GM18505 (cell line): ENCODE measurements around the gene ZNF860.
"Not testable (repeated sequence)": the region's sequence is repeated elsewhere in the genome, so short reads cannot be mapped to it uniquely, and the experiment has no call there.

ENCODE experiments used
- ATAC-seq: cut with Tn5 transposase; IDR thresholded peaks from one replicate; pipeline ENCODE4 v1.9.1; 2021; ENCODE audit not compliant: unreplicated experiment
- POLR2A ChIP-seq: IDR thresholded peaks from 4 replicates; pipeline ENCODE4 v1.6.1; 2011; ENCODE audit warnings: borderline replicate concordance; ENCODE audit not compliant: insufficient read depth, insufficient read length; ENCODE audit errors: extremely low read depth

ZNF860 gene

GRCh38 chr3:31968927-31969418, 12.6 kb upstream of the ZNF860 start:
- no peak for TF ChIP-seq POLR2A
- no peak for ATAC-seq

- ATAC-seq = no peak
- no peak for TF ChIP-seq POLR2A
Observed at GRCh38 chr3:31971607-31972006, 9.9 kb upstream of the ZNF860 start.

DNA sequence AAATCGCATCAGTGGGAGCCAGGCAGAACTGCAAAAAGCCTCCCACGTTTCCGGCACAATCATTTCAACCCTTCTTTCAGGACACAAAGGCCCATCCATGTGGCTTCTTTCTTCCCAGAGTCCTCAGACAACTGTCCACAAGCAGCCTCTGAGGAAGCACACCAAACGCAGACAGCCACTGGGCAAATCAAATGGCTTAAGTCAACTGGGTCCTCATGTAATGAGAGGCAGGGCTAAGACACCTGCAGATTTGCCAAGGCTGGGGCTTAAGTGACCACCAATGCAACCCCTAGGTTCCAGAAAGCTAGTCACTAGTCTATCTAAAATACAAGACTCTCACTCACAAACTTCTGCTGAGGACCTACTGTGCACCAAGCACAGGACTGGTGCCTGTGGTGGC, 8.5 kb upstream of the ZNF860 start:
- no peak for ATAC-seq
- no peak for TF ChIP-seq POLR2A

- ATAC-seq = no peak
- no peak for TF ChIP-seq POLR2A
Observed at GRCh38 chr3:31973837-31974236, 7.7 kb upstream of the ZNF860 start.

- no peak for TF ChIP-seq POLR2A
- ATAC-seq = no peak
Observed at GRCh38 chr3:31974471-31974870, 7.1 kb upstream of the ZNF860 start.

GRCh38 chr3:31974964-31975363, 6.6 kb upstream of the ZNF860 start:
- no peak for ATAC-seq
- TF ChIP-seq POLR2A = no peak

DNA sequence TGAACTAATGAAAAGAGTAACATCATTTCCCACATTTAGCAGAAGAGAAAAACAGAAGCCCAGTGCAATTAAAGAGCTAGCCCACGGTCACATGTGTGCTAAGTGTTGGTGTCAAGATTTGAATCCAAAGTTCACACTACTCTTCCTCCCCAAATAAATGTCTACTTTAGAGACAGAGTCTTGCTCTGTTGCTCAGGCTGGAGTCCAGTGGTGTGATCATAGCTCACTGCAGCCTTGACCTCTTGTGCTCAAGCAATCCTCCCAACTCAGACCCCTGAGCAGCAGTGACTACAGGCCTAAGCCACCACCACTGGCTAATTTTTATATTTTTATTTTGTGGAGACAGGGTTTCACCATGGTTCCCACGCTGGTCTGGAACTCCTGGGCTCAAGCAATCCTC, 5.2 kb upstream of the ZNF860 start:
- no peak for TF ChIP-seq POLR2A
- ATAC-seq = no peak

DNA sequence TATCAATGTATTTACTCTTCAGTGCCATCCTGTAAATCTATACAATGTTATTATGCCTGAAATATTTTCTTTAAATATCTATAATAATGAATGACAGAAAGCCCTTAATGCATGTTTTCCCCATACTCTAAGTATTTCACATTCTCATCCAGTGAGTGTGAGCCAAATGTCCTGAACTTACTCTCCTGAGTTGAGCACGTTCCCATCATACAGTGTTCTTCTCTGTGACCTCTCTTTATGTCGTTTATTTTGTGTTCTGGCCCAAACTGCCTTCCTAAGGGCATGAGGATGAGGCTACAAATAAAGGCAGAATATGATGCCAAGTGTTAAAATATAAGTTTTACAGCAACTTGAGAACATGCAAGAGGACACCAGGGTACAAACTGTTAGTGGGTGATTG, 3.8 kb upstream of the ZNF860 start:
- no peak for ATAC-seq
- TF ChIP-seq POLR2A = no peak

DNA sequence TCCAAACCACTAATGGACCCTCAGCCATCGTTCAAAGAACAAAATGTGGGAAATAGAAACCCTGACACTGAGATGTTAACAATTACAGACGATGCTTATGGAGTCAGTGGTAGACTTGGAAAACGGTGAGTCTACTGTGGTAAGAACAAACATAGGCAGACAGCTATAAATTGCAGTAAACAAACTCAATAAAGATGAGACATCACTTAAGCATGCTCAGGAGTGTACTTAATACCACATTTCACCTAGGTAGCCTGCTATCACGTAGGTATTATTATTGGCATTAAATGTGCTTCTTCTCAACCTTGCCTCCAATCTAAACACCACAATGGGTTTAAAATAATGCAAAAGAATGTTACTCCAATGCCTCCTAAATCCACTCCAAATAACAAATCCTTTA, 3.0 kb upstream of the ZNF860 start:
- ATAC-seq = no peak
- TF ChIP-seq POLR2A = no peak

DNA sequence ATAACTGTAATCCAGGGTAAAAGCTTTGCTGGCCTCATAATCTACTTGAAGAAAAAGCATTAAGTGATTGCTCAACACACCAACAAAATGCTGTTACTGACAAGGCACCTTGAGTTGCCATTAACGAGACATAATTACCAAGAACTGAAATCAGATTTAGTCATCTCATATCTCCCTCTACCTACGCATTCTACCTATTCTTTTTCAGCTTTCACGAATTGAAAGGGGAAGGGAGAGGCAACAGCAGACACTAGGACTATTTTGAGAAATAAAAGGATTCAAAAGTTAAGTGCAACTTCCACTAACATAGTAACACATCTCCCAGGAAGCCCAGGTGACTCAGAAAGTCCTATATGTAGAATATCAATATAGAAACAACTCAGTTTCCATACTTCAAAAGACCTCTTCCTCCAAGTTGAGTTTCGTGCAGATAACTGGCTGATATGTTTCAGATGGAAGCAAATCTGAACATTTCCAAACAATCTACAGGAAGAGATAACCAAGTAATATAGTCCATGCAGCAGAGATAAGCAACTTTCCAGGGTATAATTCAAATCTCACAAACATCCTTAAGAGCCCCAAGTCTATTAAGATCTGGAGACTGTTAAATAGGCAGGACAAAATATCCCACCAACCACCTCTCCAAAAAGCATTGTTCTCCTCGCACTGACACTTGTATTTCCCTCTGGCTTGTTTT, 2.4 kb upstream of the ZNF860 start:
- TF ChIP-seq POLR2A = no peak
- ATAC-seq = no peak

DNA sequence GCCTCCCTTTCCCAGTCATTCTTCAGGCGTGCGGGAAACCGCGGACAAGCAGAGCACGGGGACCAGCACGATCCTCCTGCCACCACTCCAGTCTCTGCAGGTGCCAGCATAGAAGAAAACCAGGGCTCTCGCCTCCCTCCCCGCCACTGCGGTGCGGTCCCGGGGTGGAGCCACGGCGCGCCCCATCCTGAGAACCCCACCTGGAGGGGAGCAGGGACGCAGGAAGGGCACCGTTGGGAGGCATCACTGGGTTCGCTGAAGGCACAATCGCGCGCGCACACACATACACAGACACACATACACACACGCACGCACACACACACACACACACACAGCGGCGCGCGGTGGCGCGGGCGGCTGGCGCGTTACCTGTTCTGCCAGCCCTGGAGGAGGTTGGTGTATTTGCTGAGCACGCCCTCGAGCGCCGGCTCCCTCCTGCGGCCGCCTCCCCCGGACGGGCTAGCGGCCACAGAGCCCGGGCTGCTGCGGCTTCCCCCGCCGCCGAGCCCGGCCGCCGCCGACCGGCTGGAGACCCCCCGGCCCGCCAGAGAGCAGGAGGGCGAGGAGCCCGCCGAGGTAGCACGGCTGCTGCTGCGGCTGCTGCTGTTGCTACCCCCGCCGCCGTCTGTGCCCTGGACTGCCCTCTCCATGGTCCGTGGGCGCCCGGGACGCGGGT, 882 bp upstream of the ZNF860 start:
- ATAC-seq = peak; percentile 52
- no peak for TF ChIP-seq POLR2A

DNA sequence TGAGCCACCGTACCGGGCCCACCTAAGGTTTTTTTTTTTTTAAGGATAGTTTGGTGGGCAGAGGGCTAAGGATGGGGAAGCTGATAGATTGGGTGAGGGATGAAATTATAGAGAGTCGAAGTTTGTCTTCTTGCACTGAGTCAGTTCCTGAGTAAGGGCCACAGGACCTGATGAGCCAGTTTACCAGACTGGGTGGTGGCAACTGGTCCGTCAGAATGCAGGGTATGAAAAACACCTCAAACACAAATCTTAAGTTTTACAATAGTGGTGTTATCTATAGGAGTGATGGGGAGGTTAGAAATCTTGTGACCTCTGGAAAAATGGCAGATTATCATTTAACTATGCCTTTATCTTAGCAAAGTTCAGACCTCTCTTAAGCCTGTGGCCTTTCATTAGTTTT, 2.8 kb downstream of the ZNF860 start:
- no peak for TF ChIP-seq POLR2A
- no peak for ATAC-seq

DNA sequence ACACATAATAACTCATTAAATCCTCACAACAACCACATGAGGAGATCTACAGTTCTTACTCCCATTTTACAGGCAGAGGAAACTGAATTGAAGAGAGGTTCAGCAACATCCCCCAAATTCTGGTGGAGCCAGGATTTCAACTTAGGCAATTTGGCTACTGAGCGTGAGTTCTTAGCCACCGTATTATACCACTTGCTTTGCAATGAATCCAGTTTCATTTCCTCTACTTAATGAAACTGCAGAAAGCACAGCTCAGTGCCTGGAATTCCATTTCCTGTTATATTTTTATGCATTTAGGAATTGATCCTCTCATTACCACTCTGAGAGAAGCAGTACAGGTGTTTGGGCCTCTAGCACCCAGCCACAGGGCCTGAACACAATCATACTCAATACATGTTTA, 4.3 kb downstream of the ZNF860 start:
- TF ChIP-seq POLR2A = no peak
- ATAC-seq = no peak

- TF ChIP-seq POLR2A = no peak
- ATAC-seq = no peak
Observed at GRCh38 chr3:31988271-31988670, 6.7 kb downstream of the ZNF860 start.

DNA sequence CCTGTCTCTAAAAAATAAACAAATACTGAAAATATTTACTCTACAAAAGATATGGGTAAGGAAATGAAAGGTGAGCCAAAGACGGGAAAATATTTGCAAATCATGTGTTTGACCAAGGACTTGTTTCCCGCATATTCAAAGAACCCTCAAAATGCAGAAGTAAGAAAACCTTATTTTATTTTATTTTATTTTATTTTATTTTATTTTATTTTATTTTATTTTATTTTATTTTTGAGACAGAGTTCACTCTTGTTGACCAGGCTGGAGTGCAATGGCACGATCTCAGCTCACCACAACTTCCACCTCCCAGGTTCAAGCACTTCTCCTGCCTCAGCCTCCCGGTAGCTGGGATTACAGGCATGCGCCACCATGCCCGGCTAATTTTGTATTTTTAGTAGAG, 11.4 kb downstream of the ZNF860 start:
- not testable (repeated sequence) for ATAC-seq
